Measurements from ENCODE around the gene GALNT7. TPM values are rescaled to one million over a fixed set of nuclear protein-coding genes. Genes with fewer than 3 reads are reported as not detected.
A peak's percentile ranks its signal among the peaks of the same experiment; 100 is the strongest.

Gene GALNT7
- total and polyA plus RNA-seq, 10 of the 15 experiments (the other 5 are each of a cell fraction or from before 2014, with no cell fraction given), result 14.2 to 33.2 (median 28.9) TPM

DNA sequence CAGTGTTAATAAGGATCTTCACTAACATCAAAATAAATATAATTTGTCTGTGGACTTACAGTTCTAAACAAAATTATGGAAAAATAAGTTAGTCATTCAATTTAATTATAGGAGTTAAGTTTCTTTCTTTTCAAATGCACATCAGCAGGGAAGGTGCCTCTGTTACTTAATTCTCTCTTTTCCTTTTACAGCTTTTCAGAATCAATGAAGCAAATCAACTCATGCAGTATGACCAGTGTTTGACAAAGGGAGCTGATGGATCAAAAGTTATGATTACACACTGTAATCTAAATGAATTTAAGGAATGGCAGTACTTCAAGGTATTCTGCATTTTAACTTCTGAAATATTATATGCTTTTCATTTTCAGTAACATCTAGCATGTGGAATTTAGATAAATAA, 149.6 kb downstream of the GALNT7 start:
- ATAC-seq (no peak), FAIRE-seq (no peak), DNase-seq (ENCODE audit: low read depth, low spot score) (no peak)
- Histone ChIP-seq H3K27me3 (replicated peaks in 1 of 2; ENCODE audit: control insufficient read depth in 2 of 2, insufficient read depth in 2 of 2, low read length in 1 of 2) (no peaks in the 10 kb centered on the region), H2AFZ (ENCODE audit: control insufficient read depth, low read depth, low read length) (no peak overlapping the region), H3K79me2 (ENCODE audit: control insufficient read depth, insufficient read depth, low read length) (no peaks in the 10 kb centered on the region), H4K20me1 (ENCODE audit: control insufficient read depth, insufficient read depth) (no peaks in the 10 kb centered on the region), H3K4me3 (no peak overlapping the region), H3K4me2 (ENCODE audit: control insufficient read depth, insufficient read depth) (no peak overlapping the region), H3K9ac (ENCODE audit: control insufficient read depth, insufficient read depth, low read length) (no peak overlapping the region), H3K27ac (ENCODE audit: control insufficient read depth, insufficient read depth) (no peak overlapping the region), H3K36me3 (ENCODE audit: control insufficient read depth in 2 of 2, insufficient read depth in 2 of 2, low read length in 1 of 2) (peaks cover 5 to 9% of the 10 kb centered on the region in 2 experiments; a peak in 2 of 4 replicates), H3K9me3 (replicated peaks; ENCODE audit: control insufficient read depth, insufficient read depth, low read length) (no peaks in the 10 kb centered on the region), H3K4me1 (ENCODE audit: control insufficient read depth, insufficient read depth, low read length) (no peaks in the 10 kb centered on the region; the same call in 1 of the 2 replicates)
- intact Hi-C loops (cut with micrococcal nuclease; ENCODE audit: unreplicated experiment), result loop anchor here (2.0 to 5.0 kb wide), 2 partner anchors 43 to 174 kb away; no protein-coding TSS in a partner anchor
- in situ Hi-C loops (cut with MboI), result no loop called here
- CTCF ChIA-PET, result interaction anchor here (0.9 to 5.9 kb wide), 15 partner anchors 9 to 305 kb away, joined by 3 to 113 read pairs (median 6); partner anchors contain the start of gene HMGB2
- SMC1A ChIA-PET (ENCODE audit: uncharacterized antibody, unreplicated experiment), result interaction anchor here (0.7 to 6.7 kb wide), 16 partner anchors 9 to 305 kb away, joined by 3 to 84 read pairs (median 10); partner anchors contain the start of gene HMGB2
- POLR2A ChIA-PET, result interaction anchor here (1.3 to 1.8 kb wide), 2 partner anchors 15 to 52 kb away, joined by 6 to 9 read pairs; partner anchors contain the start of genes HMGB2 and SAP30
- BruUV-seq (replicated peaks), result no TSS peak
- TF ChIP-seq SRF (IDR thresholded peaks at IDR 0.05; ENCODE audit: low read depth in 2 of 2, low read length in 2 of 2) (no peak), ZSCAN29 (IDR thresholded peaks at IDR 0.05) (no peak), YBX1 (IDR thresholded peaks at IDR 0.05) (no peak), CBFB (IDR thresholded peaks at IDR 0.05; ENCODE audit: low read depth) (no peak), STAT3 (IDR thresholded peaks at IDR 0.05; ENCODE audit: low read depth, low read length) (no peak), MYB (IDR thresholded peaks at IDR 0.05; ENCODE audit: borderline replicate concordance, low read depth, low read length) (no peak)
- TF ChIP-seq, protein P1, sequence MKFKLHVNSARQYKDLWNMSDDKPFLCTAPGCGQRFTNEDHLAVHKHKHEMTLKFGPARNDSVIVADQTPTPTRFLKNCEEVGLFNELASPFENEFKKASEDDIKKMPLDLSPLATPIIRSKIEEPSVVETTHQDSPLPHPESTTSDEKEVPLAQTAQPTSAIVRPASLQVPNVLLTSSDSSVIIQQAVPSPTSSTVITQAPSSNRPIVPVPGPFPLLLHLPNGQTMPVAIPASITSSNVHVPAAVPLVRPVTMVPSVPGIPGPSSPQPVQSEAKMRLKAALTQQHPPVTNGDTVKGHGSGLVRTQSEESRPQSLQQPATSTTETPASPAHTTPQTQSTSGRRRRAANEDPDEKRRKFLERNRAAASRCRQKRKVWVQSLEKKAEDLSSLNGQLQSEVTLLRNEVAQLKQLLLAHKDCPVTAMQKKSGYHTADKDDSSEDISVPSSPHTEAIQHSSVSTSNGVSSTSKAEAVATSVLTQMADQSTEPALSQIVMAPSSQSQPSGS (IDR thresholded peaks at IDR 0.05; ENCODE audit: low read length), result 0 out of 2 replicates have a peak, but pooled peaks have one; percentile 1
- RAD21 ChIA-PET (ENCODE audit: unreplicated experiment), result interaction anchor here (0.9 to 3.6 kb wide), 11 partner anchors 12 to 305 kb away, joined by 3 to 60 read pairs (median 6); partner anchors contain the start of gene HMGB2

Measured in GM12878 (cell line).